ENCODE data around the gene CSNK2B. TPM values are rescaled to one million over a fixed set of nuclear protein-coding genes. Genes with fewer than 3 reads are reported as not detected.
A peak's percentile ranks its signal among the peaks of the same experiment; 100 is the strongest.

The CSNK2B gene
- total and polyA plus RNA-seq, 9 of the 15 experiments (the other 6 are each of a cell fraction or from before 2014, with no cell fraction given): 120 to 1,126 (median 529) TPM

DNA sequence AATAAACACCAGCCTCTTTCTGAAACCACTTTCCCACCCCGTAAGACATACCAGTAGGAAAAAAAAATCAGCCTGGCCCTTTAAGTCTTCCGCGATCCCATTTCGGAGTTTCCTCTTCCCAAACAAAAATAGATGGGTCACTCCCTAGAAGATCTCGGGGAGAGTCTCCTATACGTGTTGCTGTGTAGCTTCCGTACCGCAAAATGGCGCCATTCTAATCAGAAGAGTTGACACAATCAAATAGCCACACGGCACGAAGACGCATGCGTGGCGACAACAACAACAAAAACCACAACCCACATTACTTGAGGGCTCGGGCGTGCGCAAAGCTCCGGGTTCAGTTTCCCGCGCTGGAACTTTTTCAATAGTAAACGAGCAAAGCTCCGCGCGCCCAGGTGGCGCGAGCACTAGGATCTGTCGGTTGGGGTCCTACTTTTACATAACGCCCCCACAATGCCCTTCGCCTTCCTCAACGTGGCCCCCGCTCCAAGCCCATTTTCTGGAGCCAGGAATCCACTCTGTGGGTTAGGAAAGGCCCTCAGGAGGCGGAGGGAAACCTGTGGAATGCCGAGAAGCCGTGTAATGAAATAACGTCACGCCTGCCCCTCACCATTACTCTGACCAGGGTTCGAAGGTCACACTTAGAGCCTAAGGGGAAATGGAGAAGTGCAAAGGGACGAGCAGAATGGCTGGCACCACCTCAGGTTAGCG, 935 bp upstream of the CSNK2B start, which contains the start of gene GPANK1 (continued):
- TF ChIP-seq, protein P1, sequence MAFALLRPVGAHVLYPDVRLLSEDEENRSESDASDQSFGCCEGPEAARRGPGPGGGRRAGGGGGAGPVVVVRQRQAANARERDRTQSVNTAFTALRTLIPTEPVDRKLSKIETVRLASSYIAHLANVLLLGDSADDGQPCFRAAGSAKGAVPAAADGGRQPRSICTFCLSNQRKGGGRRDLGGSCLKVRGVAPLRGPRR (CRISPR knock-in tag; IDR thresholded peaks at IDR 0.05): peak; percentile 76; the same call in 1 of the 2 replicates
- peak; percentile 44; the same call in 1 of the 2 replicates for TF ChIP-seq DMBX1 (CRISPR knock-in tag; IDR thresholded peaks at IDR 0.05; ENCODE audit: borderline replicate concordance)
- TF ChIP-seq GTF2F1 (IDR thresholded peaks at IDR 0.05; ENCODE audit: low read depth, low read length): peak; percentile 63; the same call in 1 of the 2 replicates
- no peak for TF ChIP-seq GATAD2B (IDR thresholded peaks at IDR 0.05; ENCODE audit: borderline replicate concordance)
- TF ChIP-seq, protein P2, sequence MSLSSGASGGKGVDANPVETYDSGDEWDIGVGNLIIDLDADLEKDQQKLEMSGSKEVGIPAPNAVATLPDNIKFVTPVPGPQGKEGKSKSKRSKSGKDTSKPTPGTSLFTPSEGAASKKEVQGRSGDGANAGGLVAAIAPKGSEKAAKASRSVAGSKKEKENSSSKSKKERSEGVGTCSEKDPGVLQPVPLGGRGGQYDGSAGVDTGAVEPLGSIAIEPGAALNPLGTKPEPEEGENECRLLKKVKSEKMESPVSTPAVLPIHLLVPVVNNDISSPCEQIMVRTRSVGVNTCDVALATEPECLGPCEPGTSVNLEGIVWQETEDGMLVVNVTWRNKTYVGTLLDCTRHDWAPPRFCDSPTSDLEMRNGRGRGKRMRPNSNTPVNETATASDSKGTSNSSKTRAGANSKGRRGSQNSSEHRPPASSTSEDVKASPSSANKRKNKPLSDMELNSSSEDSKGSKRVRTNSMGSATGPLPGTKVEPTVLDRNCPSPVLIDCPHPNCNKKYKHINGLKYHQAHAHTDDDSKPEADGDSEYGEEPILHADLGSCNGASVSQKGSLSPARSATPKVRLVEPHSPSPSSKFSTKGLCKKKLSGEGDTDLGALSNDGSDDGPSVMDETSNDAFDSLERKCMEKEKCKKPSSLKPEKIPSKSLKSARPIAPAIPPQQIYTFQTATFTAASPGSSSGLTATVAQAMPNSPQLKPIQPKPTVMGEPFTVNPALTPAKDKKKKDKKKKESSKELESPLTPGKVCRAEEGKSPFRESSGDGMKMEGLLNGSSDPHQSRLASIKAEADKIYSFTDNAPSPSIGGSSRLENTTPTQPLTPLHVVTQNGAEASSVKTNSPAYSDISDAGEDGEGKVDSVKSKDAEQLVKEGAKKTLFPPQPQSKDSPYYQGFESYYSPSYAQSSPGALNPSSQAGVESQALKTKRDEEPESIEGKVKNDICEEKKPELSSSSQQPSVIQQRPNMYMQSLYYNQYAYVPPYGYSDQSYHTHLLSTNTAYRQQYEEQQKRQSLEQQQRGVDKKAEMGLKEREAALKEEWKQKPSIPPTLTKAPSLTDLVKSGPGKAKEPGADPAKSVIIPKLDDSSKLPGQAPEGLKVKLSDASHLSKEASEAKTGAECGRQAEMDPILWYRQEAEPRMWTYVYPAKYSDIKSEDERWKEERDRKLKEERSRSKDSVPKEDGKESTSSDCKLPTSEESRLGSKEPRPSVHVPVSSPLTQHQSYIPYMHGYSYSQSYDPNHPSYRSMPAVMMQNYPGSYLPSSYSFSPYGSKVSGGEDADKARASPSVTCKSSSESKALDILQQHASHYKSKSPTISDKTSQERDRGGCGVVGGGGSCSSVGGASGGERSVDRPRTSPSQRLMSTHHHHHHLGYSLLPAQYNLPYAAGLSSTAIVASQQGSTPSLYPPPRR (CRISPR knock-in tag; IDR thresholded peaks at IDR 0.05; ENCODE audit: borderline replicate concordance): peak; percentile 98
- peak; percentile 86 for TF ChIP-seq BHLHE40 (IDR thresholded peaks at IDR 0.05; ENCODE audit: low read length)
- TF ChIP-seq KLF1 (tag; IDR thresholded peaks at IDR 0.05): 0 out of 2 replicates have a peak, but pooled peaks have one; percentile 32
- TF ChIP-seq EP400 (IDR thresholded peaks at IDR 0.05): no peak
- TF ChIP-seq RAD21 (CRISPR knock-in tag; conservative IDR thresholded peaks at IDR 0.05 in 1 of 2, IDR thresholded peaks at IDR 0.05 in 1 of 2): 0 out of 4 replicates have a peak, but pooled peaks of 1 of the 2 experiments have one; percentile 4
- no peak for TF ChIP-seq CAMTA2 (CRISPR knock-in tag; conservative IDR thresholded peaks at IDR 0.05)
- peak in 1 of 2 experiments; percentile 6; a peak in 3 of 4 replicates for TF ChIP-seq RCOR1 (IDR thresholded peaks at IDR 0.05; ENCODE audit: borderline replicate concordance in 1 of 2, low read depth in 2 of 2, low read length in 2 of 2)
- TF ChIP-seq, protein P3, sequence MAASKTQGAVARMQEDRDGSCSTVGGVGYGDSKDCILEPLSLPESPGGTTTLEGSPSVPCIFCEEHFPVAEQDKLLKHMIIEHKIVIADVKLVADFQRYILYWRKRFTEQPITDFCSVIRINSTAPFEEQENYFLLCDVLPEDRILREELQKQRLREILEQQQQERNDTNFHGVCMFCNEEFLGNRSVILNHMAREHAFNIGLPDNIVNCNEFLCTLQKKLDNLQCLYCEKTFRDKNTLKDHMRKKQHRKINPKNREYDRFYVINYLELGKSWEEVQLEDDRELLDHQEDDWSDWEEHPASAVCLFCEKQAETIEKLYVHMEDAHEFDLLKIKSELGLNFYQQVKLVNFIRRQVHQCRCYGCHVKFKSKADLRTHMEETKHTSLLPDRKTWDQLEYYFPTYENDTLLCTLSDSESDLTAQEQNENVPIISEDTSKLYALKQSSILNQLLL (CRISPR knock-in tag; IDR thresholded peaks at IDR 0.05; ENCODE audit: borderline replicate concordance): no peak
- peak; percentile 75; the same call in 1 of the 2 replicates for TF ChIP-seq ZNF695 (CRISPR knock-in tag; IDR thresholded peaks at IDR 0.05)
- TF ChIP-seq CBX1 (IDR thresholded peaks at IDR 0.05; ENCODE audit: low read depth): no peak
- peak; percentile 19; the same call in 1 of the 2 replicates for TF ChIP-seq ZNF586 (CRISPR knock-in tag; conservative IDR thresholded peaks at IDR 0.05)
- 0 out of 2 replicates have a peak, but pooled peaks have one; percentile 6 for TF ChIP-seq MTA2 (IDR thresholded peaks at IDR 0.05; ENCODE audit: low read depth)
- no peak for TF ChIP-seq SRSF7 (optimal IDR thresholded peaks at IDR 0.05; ENCODE audit: low read depth, low read length)
- TF ChIP-seq ZNF239 (CRISPR knock-in tag; IDR thresholded peaks at IDR 0.05): peak; percentile 40
- TF ChIP-seq RBFOX2 (IDR thresholded peaks at IDR 0.05; ENCODE audit: low read depth, low read length): peak; percentile 85; the same call in 1 of the 2 replicates
- peak; percentile 64 for TF ChIP-seq CREB1 (IDR thresholded peaks at IDR 0.05)
- TF ChIP-seq CREB1 (CRISPR knock-in tag; IDR thresholded peaks at IDR 0.05): peak; percentile 79
- TF ChIP-seq ZC3H11A (IDR thresholded peaks at IDR 0.05; ENCODE audit: low read depth, low read length): peak; percentile 69; the same call in 1 of the 2 replicates
- TF ChIP-seq PHTF2 (CRISPR knock-in tag; IDR thresholded peaks at IDR 0.05): 0 out of 2 replicates have a peak, but pooled peaks have one; percentile 52
